Endothelial cell of umbilical vein (primary cell): ENCODE data around the gene LNPK. TPM values are rescaled to one million over a fixed set of nuclear protein-coding genes. Genes with fewer than 3 reads are reported as not detected.

Source experiments
- BruUV-seq: library from RNA; stranded (reverse); fragments of 400-500 nt; replicated peaks from 2 replicates; lab custom pipeline; 2021; lab: Mats Ljungman, UMichigan
- CTCF ChIA-PET: fragments of 300-600, 350-600 bp; sonication (Branson Sonifier 250); formaldehyde crosslinking; loops from one replicate; lab custom pipeline; 2021; ENCODE audit warnings: antibody characterized with exemption, inconsistent platforms; lab: Charles Lee
- POLR2A ChIA-PET: fragments of 300-600, 350-600 bp; sonication (Branson Sonifier 250); formaldehyde crosslinking; loops from one replicate; lab custom pipeline; 2021; ENCODE audit warnings: antibody characterized with exemption, inconsistent platforms; lab: Charles Lee
- DNase-seq: peaks from one replicate; pipeline ENCODE4 v3.0.0-alpha.2; 2011; ENCODE audit warnings: low read depth, low spot score
- FAIRE-seq: peaks from 2 replicates; lab custom pipeline; 2011; peaks lifted over from hg19 to GRCh38; lab: Jason Lieb, UNC
- H2AFZ ChIP-seq: 2 replicates; pipeline ENCODE4 v1.6.0; 2012; ENCODE audit warnings: low read depth, low read length, control low read depth, inconsistent platforms
- H3K27ac ChIP-seq: 2 replicates; pipeline ENCODE4 v1.5.1; 2011; ENCODE audit warnings: low read depth, mild to moderate bottlenecking, control low read depth, low read length, moderate library complexity; ENCODE audit not compliant: insufficient read depth
- H3K27me3 ChIP-seq, 2 experiments: 2 replicates each; pipeline versions ENCODE4 v1.6.0 to v1.6.1; 2011; ENCODE audit warnings: low read length in 2 of 2, mixed read lengths in 1 of 2; ENCODE audit not compliant: control insufficient read depth in 2 of 2, insufficient read depth in 2 of 2
- H3K36me3 ChIP-seq, 2 experiments: 2 replicates in 1 of 2; 3 replicates in 1 of 2; pipeline ENCODE4 v1.5.1; 2011; ENCODE audit warnings: low read length in 2 of 2, mild to moderate bottlenecking in 1 of 2, moderate library complexity in 1 of 2; ENCODE audit not compliant: control insufficient read depth in 2 of 2, insufficient read depth in 2 of 2; ENCODE audit errors: extremely low read depth in 1 of 2
- H3K4me1 ChIP-seq: 3 replicates; pipeline ENCODE4 v1.5.1; 2011; ENCODE audit warnings: mild to moderate bottlenecking, low read length; ENCODE audit not compliant: control insufficient read depth, insufficient read depth; ENCODE audit errors: extremely low read depth
- H3K4me2 ChIP-seq: 2 replicates; pipeline ENCODE4 v1.6.1; 2011; ENCODE audit warnings: low read length, control low read depth, mixed read lengths; ENCODE audit not compliant: insufficient read depth
- H3K4me3 ChIP-seq, 3 experiments: fragments of 200-600 bp in 1 of 3; sonication (generic), shearing (Covaris generic) in 1 of 3; replicated peaks in 1 of 3; 2 replicates each; pipeline ENCODE4 v1.5.1; 2011 to 2016; ENCODE audit warnings: control low read depth in 3 of 3, low read length in 3 of 3, mild to moderate bottlenecking in 2 of 3, inconsistent platforms in 1 of 3, low read depth in 1 of 3, moderate library complexity in 1 of 3; ENCODE audit not compliant: insufficient read depth in 1 of 3
- H3K79me2 ChIP-seq: 2 replicates; pipeline ENCODE4 v1.6.0; 2012; ENCODE audit warnings: low read length, inconsistent platforms; ENCODE audit not compliant: control insufficient read depth, insufficient read depth
- H3K9ac ChIP-seq: replicated peaks from 2 replicates; pipeline ENCODE3; 2011; ENCODE audit warnings: low read length, control low read depth; ENCODE audit not compliant: insufficient read depth; ENCODE audit errors: extremely low read depth
- H3K9me1 ChIP-seq: replicated peaks from 3 replicates; pipeline ENCODE4 v1.6.0; 2011; ENCODE audit warnings: mild to moderate bottlenecking, low read length; ENCODE audit not compliant: control insufficient read depth, insufficient read depth; ENCODE audit errors: extremely low read depth
- H3K9me3 ChIP-seq: replicated peaks from 2 replicates; pipeline ENCODE4 v1.5.1; 2012; ENCODE audit warnings: low read length, inconsistent platforms; ENCODE audit not compliant: control insufficient read depth, insufficient read depth
- H4K20me1 ChIP-seq: replicated peaks from 2 replicates; pipeline ENCODE3; 2011; ENCODE audit warnings: mild to moderate bottlenecking, low read length; ENCODE audit not compliant: control insufficient read depth, insufficient read depth; ENCODE audit errors: extremely low read depth
- CTCF ChIP-seq, 2 donors: IDR thresholded peaks; 1 replicate in 1 of 2; 2 replicates in 1 of 2; pipeline ENCODE4 v1.5.1; 2011; ENCODE audit warnings: low read length in 2 of 2, mild to moderate bottlenecking in 2 of 2, moderate library complexity in 2 of 2, control low read depth in 1 of 2, inconsistent platforms in 1 of 2, low read depth in 1 of 2; ENCODE audit not compliant: insufficient read depth in 1 of 2; ENCODE audit errors: extremely low read depth in 1 of 2
- EZH2 ChIP-seq: IDR thresholded peaks from 2 replicates; pipeline ENCODE4 v1.6.1; 2012; ENCODE audit warnings: borderline replicate concordance, low read depth, mild to moderate bottlenecking, moderate library complexity, low read length, inconsistent platforms; ENCODE audit not compliant: severe bottlenecking
- FOS ChIP-seq: IDR thresholded peaks from 2 replicates; pipeline ENCODE4 v1.6.1; 2011; ENCODE audit warnings: mild to moderate bottlenecking, low read length, moderate library complexity, borderline replicate concordance; ENCODE audit not compliant: insufficient read depth
- GATA2 ChIP-seq: IDR thresholded peaks from 2 replicates; pipeline ENCODE4 v1.7.0; 2011; ENCODE audit warnings: low read depth, mild to moderate bottlenecking, moderate library complexity, mixed read lengths, low read length; ENCODE audit not compliant: insufficient read length, insufficient read depth
- JUN ChIP-seq: IDR thresholded peaks from 2 replicates; pipeline ENCODE4 v1.6.1; 2011; ENCODE audit warnings: borderline replicate concordance, low read depth; ENCODE audit not compliant: insufficient read length, insufficient read depth
- MAX ChIP-seq: IDR thresholded peaks from 2 replicates; pipeline ENCODE4 v1.6.1; 2011; ENCODE audit not compliant: insufficient read depth, insufficient read length
- MYC ChIP-seq: IDR thresholded peaks from one replicate; pipeline ENCODE4 v1.6.1; 2011; ENCODE audit warnings: mild to moderate bottlenecking, low read depth, low read length
- POLR2A ChIP-seq: IDR thresholded peaks from 2 replicates; pipeline ENCODE4 v1.6.1; 2012; ENCODE audit warnings: low read depth, mild to moderate bottlenecking, control low read depth, low read length
- POLR2AphosphoS5 ChIP-seq: IDR thresholded peaks from 2 replicates; pipeline ENCODE4 v1.6.1; 2012; ENCODE audit warnings: low read depth, mild to moderate bottlenecking, control low read depth, low read length, moderate library complexity; ENCODE audit not compliant: insufficient read depth
- dilution Hi-C: fragments of 300-500 bp; cut with MboI; formaldehyde crosslinking; loops from one replicate; pipeline ENCODE4 v1.15.0; 2019; ENCODE audit warnings: low sequenced_read_pairs; ENCODE audit not compliant: extremely low pct_ligation_motif_present
- intact Hi-C: fragments of 100-400 bp; cut with micrococcal nuclease; formaldehyde crosslinking; loops from one replicate; pipeline ENCODE4 v1.10.0; 2022
- polyA plus RNA-seq, 4 experiments: library from polyadenylated mRNA; depleted of rRNA in 3 of 4; stranded (reverse) in 3 of 4; unstranded in 1 of 4; fragments of >200 nt; gene quantifications; 2 replicates each; pipeline versions ENCODE4 v1.2.1 to v1.2.3, GENCODE V29; 2011 to 2012; ENCODE audit warnings: missing spikeins in 1 of 4
- total RNA-seq: library from RNA; stranded (reverse); gene quantifications from 2 replicates; pipeline ENCODE4 v1.2.3, GENCODE V29; 2021

LNPK gene
- total and polyA plus RNA-seq, 2 donors (not counting 3 experiments of a cell fraction or from before 2014, with no cell fraction given) = 2.4 to 11.2 TPM

- no peaks in the 10 kb centered on the region for H3K36me3 ChIP-seq
- DNase-seq (no peak), FAIRE-seq (no peak)
- no peak overlapping the region for H2AFZ ChIP-seq
- no peak overlapping the region for H3K27ac ChIP-seq
- POLR2A ChIA-PET = no interaction called here
- H3K9me1 ChIP-seq = no peaks in the 10 kb centered on the region
- H3K4me3 ChIP-seq = no peak overlapping the region
- peaks cover 2 to 4% of the 10 kb centered on the region in 2 experiments for H3K27me3 ChIP-seq
- H3K9me3 ChIP-seq = no peaks in the 10 kb centered on the region
- intact Hi-C loops (no loop called here), dilution Hi-C loops (no loop called here)
- BruUV-seq = no TSS peak
- CTCF ChIA-PET = no interaction called here
- no peaks in the 10 kb centered on the region for H4K20me1 ChIP-seq
- no peak overlapping the region for H3K9ac ChIP-seq
- no peak for TF ChIP-seq FOS
- TF ChIP-seq GATA2 = no peak
- TF ChIP-seq EZH2 = no peak
- no peak for TF ChIP-seq JUN
- no peaks in the 10 kb centered on the region for H3K79me2 ChIP-seq
- H3K4me2 ChIP-seq = no peak overlapping the region
- no peaks in the 10 kb centered on the region for H3K4me1 ChIP-seq
Measured at GRCh38 chr2:175887776-175888175, 114.3 kb downstream of the LNPK start.

- Histone ChIP-seq H2AFZ (no peak overlapping the region), H3K9ac (no peak overlapping the region), H3K4me3 (no peak overlapping the region), H3K27ac (no peak overlapping the region), H3K27me3 (peaks cover 0 to 4% of the 10 kb centered on the region in 2 experiments), H3K36me3 (no peaks in the 10 kb centered on the region), H3K4me1 (no peaks in the 10 kb centered on the region), H3K9me1 (no peaks in the 10 kb centered on the region), H3K4me2 (no peak overlapping the region), H4K20me1 (no peaks in the 10 kb centered on the region), H3K9me3 (no peaks in the 10 kb centered on the region), H3K79me2 (no peaks in the 10 kb centered on the region)
- TF ChIP-seq MYC (no peak), CTCF (IDR thresholded peaks at IDR 0.05; ENCODE audit: extremely low read depth in 1 of 2, insufficient read depth in 1 of 2, low read depth in 1 of 2, low read length in 2 of 2) (no peak), JUN (no peak), GATA2 (no peak), POLR2A (no peak), MAX (no peak), EZH2 (no peak), POLR2AphosphoS5 (no peak), FOS (no peak)
- DNase-seq = no peak
- intact Hi-C loops (no loop called here), dilution Hi-C loops (no loop called here)
- ChIA-PET POLR2A (no interaction called here), CTCF (interaction anchor here (1.2 kb wide), 1 partner anchor 64 kb away, joined by 3 read pairs; no protein-coding TSS in a partner anchor)
- no TSS peak for BruUV-seq
- FAIRE-seq = no peak
Measured at GRCh38 chr2:175884697-175885393, 117.2 kb downstream of the LNPK start.
